Measurements from ENCODE around the gene GRAMD1A.
"Not testable (repeated sequence)": the region's sequence is repeated elsewhere in the genome, so short reads cannot be mapped to it uniquely, and the experiment has no call there.

The GRAMD1A gene

GRCh38 chr19:35004517-35005255 lies 4.6 kb downstream of the GRAMD1A start:
- no peak for DNase-seq

DNA sequence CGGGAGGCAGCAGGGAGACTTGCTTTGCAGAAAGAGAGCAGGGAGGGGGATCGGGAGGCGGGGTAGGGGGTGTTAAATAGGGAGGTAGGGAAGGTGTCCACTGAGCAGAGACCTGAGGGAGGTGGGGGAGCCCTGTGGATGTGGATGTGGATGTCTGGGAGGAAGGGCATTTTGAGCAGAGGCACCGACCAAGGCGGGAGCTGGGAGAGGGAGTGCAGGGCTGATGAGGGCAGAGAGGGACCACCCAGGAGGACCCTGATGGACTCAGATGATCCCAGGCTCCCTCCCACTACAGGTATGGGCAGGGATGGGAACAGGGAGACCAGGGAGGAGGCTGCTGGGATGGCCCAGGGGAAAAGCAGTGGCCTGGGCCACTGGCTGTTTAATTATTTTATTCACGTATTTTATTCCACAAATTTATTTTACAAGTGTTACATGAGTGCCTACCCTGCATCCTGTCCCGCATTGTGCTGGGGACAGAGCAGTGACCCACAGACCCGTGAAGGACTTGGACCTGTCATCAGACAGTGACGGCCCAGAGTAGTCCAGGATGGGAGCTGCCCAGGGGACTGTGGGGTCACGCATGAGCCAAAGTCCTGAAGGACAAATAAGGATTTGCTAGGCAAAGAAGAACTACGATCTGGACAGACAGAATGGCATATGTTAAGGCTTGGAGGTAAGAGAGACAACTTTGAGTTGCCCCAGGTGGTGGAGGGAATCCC lies 5.3 kb downstream of the GRAMD1A start:
- no peak for DNase-seq

DNA sequence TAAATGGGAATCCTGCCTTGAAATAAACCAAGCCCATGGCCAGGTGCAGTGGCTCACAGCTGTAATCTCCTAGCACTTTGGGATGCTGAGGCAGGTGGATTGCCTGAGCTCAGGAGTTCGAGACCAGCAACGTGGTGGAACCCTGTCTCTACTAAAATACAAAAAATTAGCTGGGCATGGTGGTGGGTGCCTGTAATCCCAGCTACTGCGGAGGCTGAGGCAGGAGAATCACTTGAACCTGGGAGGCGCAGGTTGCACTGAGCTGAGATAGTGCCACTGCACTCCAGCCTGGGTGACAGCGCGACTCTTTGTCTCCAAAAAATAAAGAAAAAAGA lies 5.9 kb downstream of the GRAMD1A start:
- not testable (repeated sequence) for DNase-seq

DNA sequence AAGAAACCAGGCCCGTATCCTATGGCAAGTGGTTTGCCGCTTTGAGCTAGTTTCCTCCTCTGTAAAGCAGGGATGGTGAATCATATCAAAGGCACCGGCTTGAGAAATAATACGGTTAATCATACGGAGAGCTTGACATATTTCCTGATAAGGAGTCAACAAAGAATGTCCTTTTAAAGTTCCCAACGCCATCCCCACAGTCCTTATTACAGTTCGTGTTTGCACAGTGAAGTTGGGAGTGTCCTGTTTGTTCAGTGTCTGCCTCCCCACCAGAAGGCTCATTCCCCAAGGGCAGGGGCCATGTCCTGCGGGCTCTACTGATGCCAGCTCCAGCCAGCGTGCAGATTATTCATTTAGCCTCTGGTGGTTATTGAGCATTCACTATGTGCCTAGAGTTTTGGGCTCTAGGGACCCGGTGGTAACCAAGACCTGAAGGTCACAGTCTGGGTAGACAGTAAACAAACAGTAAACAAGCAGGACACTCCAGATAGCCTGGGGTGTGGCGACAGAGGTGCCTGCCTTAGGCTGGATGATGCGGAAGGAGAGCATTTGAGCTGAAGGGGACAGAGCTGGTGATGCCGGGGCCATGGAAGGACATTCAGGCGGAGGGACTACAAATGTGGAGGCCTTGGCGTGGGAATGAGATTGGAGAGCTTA lies 6.3 kb downstream of the GRAMD1A start:
- peak; percentile 59 for DNase-seq

GRCh38 chr19:35006999-35007365 lies 6.9 kb downstream of the GRAMD1A start:
- DNase-seq: no peak

DNA sequence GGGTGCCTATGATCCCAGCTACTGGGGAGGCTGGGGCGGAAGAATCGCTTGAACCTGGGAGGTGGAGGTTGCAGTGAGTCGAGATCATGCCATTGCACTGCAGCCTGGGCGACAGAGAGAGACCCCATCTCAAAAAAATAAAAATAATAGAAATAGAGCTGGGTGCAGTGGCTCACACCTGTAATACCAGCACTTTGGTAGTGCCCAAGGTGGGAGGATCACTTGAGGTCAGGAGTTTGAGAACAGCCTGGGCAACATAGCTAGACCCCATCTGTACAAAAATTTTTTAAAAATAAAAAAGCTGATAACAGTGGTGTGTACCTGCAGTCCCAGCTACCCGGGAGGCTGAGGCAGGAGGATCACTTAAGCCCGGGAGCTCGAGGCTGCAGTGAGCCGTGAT lies 7.3 kb downstream of the GRAMD1A start:
- not testable (repeated sequence) for DNase-seq

DNA sequence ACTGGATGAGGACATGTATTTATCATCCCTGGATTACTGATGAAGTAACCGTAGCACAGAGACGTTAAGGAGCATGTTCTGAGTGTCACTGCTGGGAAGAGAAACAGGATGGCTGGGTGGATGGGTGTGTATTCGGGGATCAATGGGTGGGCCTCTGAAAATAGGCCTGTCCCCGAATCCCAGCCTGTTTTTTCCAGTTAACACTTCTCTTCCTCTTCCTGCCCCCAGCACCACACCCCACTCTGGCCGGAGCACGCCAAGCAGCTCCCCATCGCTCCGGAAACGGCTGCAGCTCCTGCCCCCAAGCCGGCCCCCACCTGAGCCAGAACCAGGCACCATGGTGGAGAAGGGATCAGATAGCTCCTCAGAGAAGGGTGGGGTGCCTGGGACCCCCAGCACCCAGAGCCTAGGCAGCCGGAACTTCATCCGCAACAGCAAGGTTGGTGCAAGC lies 8.8 kb downstream of the GRAMD1A start:
- DNase-seq: no peak

- DNase-seq: no peak
Measured at GRCh38 chr19:35009424-35010415, 9.6 kb downstream of the GRAMD1A start.

DNA sequence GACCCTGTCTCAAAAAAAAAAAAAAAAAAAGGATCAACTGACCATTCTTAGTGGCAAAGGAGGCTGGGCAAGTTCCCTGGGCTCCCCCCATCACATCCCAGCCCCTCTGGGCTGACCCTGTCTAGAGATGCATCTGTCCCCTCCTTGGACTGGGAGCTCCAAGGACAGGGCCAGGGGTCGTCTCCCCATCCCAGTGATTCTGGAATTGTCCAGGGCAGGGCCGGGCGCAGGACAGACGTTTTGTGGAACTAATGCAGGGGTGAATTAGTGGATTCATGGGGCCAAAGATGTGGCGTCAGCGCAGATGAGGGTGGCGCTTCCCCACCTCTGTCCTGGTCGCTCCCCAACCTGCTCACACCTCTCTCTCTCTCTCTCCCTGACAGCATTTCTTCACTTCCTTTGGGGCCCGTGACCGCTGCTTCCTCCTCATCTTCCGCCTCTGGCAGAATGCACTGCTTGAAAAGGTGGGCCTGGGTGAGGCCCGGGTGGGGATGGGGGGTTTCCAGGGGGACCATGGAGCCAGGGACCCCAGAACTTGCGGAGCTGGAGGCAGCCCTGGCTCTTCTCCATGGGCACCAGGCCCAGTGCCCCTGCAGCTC lies 11.1 kb downstream of the GRAMD1A start:
- DNase-seq: no peak

DNA sequence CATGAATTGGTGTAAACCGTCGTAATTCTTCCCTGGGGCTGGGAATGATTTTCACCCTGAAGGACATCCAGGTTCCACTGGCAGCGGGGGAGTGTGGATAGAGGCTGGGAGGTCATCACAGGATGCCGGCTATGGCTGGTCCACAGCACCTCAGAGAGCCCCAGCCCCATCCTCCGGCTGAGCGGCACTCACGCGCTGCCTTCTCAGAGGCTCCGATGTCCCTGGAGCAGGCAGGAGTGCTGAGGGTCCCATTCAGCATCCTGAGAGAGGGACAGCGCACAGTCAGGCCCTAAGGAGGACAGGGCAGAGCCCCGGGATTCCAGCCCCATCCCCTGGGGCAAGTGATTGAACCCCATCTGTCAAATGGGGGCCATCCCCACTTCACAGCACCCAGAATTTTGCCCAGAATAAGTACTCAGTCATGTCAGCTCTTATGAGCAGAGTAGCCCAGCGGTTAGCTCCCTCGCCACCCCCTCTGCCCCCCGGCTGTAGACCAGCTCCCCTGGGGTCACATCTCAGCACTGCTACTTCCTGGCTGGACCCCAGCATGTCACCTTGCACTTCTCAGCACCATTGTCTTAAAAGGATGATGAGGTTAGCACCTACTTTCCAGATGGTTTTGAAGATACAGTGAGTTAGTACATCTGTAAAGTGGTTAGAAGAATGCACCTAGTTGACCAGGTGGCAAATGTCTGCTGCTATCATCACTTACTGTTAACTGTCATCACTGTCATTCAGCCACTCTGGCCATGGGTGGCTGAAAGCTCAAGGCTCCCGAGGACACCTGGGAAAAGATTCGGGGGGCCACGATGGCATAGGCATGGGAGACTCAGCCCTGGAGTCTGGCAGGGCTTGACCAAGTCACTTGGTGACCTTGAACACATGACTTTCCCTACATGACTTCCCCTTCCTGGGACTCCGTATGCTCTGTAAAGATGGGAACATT lies 11.9 kb downstream of the GRAMD1A start:
- DNase-seq: no peak

DNA sequence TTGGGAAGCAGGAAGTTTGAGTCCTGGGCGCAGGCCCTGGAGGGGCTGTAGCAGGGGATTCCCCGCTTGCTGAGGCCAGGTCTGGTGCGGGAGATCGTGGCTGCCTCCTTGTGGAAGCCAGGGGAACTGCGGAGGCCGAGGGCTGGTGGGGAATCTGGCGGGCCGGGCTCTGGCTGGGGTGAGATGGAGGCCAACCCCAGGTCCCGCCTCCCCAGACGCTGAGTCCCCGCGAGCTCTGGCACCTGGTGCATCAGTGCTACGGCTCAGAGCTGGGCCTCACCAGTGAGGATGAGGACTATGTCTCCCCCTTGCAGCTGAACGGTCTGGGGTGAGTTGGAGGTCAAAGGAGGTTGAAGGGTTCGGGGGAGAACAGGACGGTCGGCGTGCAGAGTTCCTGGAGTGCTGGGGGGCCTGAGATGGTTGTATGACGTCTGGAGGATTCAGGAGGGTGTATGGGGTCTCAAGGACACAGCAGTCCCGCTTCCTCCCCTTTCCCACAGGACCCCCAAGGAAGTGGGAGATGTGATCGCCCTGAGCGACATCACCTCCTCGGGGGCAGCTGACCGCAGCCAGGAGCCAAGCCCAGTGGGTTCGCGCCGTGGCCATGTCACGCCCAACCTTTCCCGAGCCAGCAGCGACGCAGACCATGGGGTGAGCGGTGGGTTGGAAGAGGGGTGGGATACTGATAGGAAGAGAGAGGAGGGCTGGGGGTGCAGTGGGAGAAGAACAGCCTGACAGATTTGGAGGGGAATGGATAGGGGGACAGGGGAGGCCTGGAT lies 13.1 kb downstream of the GRAMD1A start:
- no peak for DNase-seq

GRCh38 chr19:35013820-35014754 lies 14.0 kb downstream of the GRAMD1A start:
- no peak for DNase-seq

DNA sequence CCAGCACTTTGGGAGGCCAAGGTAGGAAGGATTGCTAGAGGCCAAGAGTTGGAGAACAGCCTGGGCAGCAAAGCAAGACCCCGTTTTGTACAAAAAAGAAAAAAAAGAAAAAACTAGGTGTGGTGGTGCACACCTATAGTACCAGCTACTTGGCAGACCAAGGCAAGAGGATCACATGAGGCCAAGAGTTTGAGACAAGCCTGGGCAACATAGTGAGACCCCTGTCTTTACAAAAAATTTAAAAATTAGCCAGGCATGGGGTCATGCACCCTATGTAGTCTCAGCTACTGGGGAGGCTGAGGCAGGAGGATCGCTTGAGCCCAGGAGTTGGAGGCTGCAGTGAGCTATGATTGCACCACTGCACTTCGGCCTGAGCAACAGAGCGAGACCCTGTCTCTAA lies 14.7 kb downstream of the GRAMD1A start:
- not testable (repeated sequence) for DNase-seq

- no peak for DNase-seq
Measured at GRCh38 chr19:35015270-35015953, 15.3 kb downstream of the GRAMD1A start.

GRCh38 chr19:35015954-35016351 lies 15.8 kb downstream of the GRAMD1A start:
- no peak for DNase-seq

- DNase-seq: no peak
Measured at GRCh38 chr19:35017507-35017906, 17.4 kb downstream of the GRAMD1A start.

DNA sequence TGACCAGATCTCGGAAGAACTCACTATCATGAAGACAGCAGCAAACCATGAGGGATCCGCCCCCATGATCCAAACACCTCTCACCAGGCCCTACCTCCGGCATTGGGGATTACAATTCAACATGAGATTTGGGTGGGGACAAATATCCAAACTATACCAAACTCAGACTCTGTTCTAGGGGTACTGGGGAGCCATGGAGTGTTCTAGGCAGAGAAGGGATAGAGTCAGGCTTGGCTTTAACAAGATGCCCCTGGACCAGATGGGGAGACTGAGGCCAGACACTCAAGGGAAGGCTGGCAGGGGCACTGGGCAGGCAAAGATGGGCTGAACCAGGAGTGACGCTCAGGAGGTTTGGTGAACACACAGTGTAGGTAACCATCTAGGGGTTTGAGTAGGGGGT lies 18.3 kb downstream of the GRAMD1A start:
- DNase-seq: no peak

GRCh38 chr19:35019144-35019543 lies 19.0 kb downstream of the GRAMD1A start:
- no peak for DNase-seq

- DNase-seq: no peak
Measured at GRCh38 chr19:35021016-35021415, 20.9 kb downstream of the GRAMD1A start.
